Measurements from ENCODE around the gene BLVRB.
A peak's percentile ranks its signal among the peaks of the same experiment; 100 is the strongest.
"Not testable (repeated sequence)": the region's sequence is repeated elsewhere in the genome, so short reads cannot be mapped to it uniquely, and the experiment has no call there.

BLVRB gene

DNA sequence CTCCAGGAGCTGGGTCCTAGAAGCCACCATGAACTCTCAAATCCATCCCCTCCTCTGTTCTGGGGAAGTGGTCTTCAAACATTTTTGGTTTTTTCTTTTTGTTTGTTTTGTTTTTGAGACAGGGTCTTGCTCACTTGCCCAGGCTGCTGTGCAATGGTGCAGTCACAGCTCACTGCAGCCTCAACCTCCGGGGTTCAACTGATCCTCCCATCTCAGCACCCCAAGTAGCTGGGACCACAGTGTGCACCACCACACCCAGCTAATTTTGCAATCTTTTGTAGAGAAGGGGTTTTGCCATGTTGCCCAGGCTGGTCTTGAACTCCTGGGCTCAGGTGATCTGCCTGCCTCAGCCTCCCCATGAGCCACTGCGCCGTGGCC lies 7.0 kb downstream of the BLVRB start:
- DNase-seq (ENCODE audit: low spot score) (no peak), ATAC-seq (ENCODE audit: low read depth) (no peak)
- Histone ChIP-seq H3K4me1 (ENCODE audit: insufficient read depth, poor library complexity, severe bottlenecking) (peaks cover 5% of the 10 kb centered on the region), H3K4me3 (ENCODE audit: severe bottlenecking) (no peak overlapping the region), H3K27ac (ENCODE audit: poor library complexity, severe bottlenecking) (no peak overlapping the region), H3K36me3 (ENCODE audit: low read depth) (no peaks in the 10 kb centered on the region; the same call in 1 of the 2 replicates), H3K27me3 (ENCODE audit: insufficient read depth, poor library complexity, severe bottlenecking) (no peaks in the 10 kb centered on the region), H3K9me3 (ENCODE audit: severe bottlenecking) (no peaks in the 10 kb centered on the region)
- TF ChIP-seq, protein P1, sequence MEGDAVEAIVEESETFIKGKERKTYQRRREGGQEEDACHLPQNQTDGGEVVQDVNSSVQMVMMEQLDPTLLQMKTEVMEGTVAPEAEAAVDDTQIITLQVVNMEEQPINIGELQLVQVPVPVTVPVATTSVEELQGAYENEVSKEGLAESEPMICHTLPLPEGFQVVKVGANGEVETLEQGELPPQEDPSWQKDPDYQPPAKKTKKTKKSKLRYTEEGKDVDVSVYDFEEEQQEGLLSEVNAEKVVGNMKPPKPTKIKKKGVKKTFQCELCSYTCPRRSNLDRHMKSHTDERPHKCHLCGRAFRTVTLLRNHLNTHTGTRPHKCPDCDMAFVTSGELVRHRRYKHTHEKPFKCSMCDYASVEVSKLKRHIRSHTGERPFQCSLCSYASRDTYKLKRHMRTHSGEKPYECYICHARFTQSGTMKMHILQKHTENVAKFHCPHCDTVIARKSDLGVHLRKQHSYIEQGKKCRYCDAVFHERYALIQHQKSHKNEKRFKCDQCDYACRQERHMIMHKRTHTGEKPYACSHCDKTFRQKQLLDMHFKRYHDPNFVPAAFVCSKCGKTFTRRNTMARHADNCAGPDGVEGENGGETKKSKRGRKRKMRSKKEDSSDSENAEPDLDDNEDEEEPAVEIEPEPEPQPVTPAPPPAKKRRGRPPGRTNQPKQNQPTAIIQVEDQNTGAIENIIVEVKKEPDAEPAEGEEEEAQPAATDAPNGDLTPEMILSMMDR (IDR thresholded peaks at IDR 0.05; ENCODE audit: poor library complexity, severe bottlenecking) = no peak

DNA sequence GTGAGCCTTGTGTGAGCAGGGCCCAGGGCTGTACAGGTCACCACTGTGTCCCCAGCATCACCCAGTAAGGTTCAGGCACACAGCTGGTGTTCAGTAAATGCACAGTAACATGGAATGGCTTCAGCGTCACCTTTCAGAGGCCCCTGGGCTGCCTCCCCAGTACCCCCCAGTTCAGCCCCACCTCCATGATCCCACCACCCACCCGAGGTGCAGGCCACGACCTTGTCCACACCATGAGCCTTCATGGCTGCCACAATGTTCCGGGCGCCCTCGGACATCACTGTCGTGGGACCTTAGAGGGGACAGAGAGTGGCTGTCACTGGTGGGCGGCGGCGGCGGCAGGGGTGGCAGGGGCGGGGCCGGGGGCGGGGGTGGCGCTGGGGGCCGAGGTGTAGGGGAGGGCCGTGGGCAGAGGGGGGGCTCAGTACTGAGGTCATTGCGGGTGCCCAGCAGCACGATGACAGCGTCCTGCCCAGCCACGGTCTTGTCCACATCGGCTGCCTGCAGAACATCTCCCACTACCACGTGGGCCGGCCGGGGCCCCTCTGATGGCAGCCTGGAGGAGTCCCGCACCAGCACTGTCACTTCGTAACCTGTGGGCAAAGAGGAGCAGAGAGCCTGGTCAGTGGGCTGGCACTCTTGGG lies 7.5 kb downstream of the BLVRB start:
- Histone ChIP-seq H3K27me3 (ENCODE audit: insufficient read depth, poor library complexity, severe bottlenecking) (no peaks in the 10 kb centered on the region), H3K4me1 (ENCODE audit: insufficient read depth, poor library complexity, severe bottlenecking) (peaks cover 10% of the 10 kb centered on the region), H3K36me3 (ENCODE audit: low read depth) (no peaks in the 10 kb centered on the region; the same call in 1 of the 2 replicates), H3K4me3 (ENCODE audit: severe bottlenecking) (no peak overlapping the region), H3K27ac (ENCODE audit: poor library complexity, severe bottlenecking) (no peak overlapping the region), H3K9me3 (ENCODE audit: severe bottlenecking) (no peaks in the 10 kb centered on the region)
- TF ChIP-seq, protein P1 (IDR thresholded peaks at IDR 0.05; ENCODE audit: poor library complexity, severe bottlenecking) = no peak
- ATAC-seq (ENCODE audit: low read depth) (no peak), DNase-seq (ENCODE audit: low spot score) (no peak)

DNA sequence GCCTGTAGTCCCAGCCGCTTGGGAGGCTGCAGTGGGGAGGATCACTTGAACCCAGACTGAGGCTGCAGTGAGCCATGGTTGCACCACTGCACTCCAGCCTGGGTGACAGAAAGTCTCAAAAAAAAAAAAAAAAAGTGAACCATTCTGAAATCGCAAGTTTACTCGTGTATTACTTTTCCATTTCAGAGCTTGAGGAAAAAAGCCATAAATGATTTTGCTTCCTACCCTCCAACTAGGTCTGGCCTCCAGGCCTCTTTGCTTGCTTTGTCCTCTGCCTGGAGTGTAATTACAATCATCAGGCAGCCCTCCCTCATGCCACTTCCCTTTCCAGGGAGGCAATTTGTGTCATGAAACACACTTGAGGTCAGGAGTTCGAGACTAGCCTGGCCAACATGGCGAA lies 8.5 kb downstream of the BLVRB start:
- no peak for DNase-seq (ENCODE audit: low spot score)
- Histone ChIP-seq H3K9me3 (ENCODE audit: severe bottlenecking) (no peaks in the 10 kb centered on the region), H3K4me1 (ENCODE audit: insufficient read depth, poor library complexity, severe bottlenecking) (peaks cover 10% of the 10 kb centered on the region), H3K27me3 (ENCODE audit: insufficient read depth, poor library complexity, severe bottlenecking) (no peaks in the 10 kb centered on the region), H3K27ac (ENCODE audit: poor library complexity, severe bottlenecking) (no peak overlapping the region), H3K36me3 (ENCODE audit: low read depth) (no peaks in the 10 kb centered on the region; the same call in 1 of the 2 replicates), H3K4me3 (ENCODE audit: severe bottlenecking) (no peak overlapping the region)
- ATAC-seq (ENCODE audit: low read depth) = no peak
- TF ChIP-seq, protein P1 (IDR thresholded peaks at IDR 0.05; ENCODE audit: poor library complexity, severe bottlenecking) = no peak

DNA sequence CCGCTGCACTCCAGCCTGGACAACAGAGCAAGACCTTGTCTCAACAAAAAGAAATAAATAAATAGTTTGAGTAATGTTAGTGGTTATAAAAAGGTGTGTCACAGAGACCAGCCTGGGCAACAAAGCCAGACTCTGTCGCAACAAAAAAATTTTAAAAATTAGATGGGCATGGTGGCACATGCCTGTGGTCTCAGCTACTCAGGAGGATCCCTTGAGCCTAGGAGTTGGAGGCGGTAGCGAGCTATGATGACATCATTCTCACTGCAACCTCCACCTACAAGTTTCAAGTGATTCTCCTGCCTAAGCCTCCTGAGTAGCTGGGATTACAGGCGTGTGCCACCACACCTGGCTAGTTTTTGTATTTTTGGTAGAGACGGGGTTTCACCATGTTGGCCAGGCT lies 11.6 kb downstream of the BLVRB start:
- DNase-seq (ENCODE audit: low spot score); H3K4me3 ChIP-seq (ENCODE audit: severe bottlenecking); H3K27me3 ChIP-seq (ENCODE audit: insufficient read depth, poor library complexity, severe bottlenecking); H3K36me3 ChIP-seq (ENCODE audit: low read depth); H3K9me3 ChIP-seq (ENCODE audit: severe bottlenecking): not testable (repeated sequence)
- peak; percentile 63 for ATAC-seq (ENCODE audit: low read depth)
- H3K4me1 ChIP-seq (ENCODE audit: insufficient read depth, poor library complexity, severe bottlenecking) = peaks cover 10% of the 10 kb centered on the region
- peak overlapping the region; percentile 47 for H3K27ac ChIP-seq (ENCODE audit: poor library complexity, severe bottlenecking)

DNA sequence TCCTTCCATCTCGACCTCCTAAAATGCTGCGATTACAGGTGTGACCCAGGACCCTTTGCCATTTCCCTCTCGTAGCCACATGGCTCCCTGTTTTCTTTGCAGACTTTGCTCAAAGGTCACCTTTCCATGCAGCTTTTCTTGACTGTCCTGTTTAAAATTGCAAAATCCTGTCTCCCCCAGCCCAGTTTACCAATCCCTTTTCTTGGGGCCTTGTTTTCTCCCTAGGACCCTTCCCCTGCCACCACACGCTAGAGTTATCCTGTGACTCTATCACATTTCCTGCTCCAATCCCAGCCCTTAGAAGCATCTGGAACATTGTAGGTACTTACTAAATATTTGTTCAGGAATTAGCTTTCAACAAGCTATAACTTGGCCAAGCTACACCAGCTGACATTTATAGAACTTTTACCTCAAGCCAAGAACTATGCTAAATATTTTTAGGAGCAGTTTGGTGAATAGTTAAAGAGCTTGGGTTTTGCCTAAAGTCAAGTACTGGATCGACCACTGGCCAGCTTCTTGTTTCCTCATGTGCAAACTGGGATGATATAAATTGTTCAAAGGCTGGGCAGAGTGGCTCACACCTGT lies 12.3 kb downstream of the BLVRB start:
- DNase-seq (ENCODE audit: low spot score) = no peak
- no peak overlapping the region for H3K4me3 ChIP-seq (ENCODE audit: severe bottlenecking)
- H3K27ac ChIP-seq (ENCODE audit: poor library complexity, severe bottlenecking) = peak overlapping the region; percentile 47

More for the DNA sequence above, 12.3 kb downstream of the BLVRB start:
- no peaks in the 10 kb centered on the region for H3K27me3 ChIP-seq (ENCODE audit: insufficient read depth, poor library complexity, severe bottlenecking)
- H3K4me1 ChIP-seq (ENCODE audit: insufficient read depth, poor library complexity, severe bottlenecking) = peaks cover 10% of the 10 kb centered on the region
- ATAC-seq (ENCODE audit: low read depth) = peak; percentile 53
- TF ChIP-seq, protein P1 (IDR thresholded peaks at IDR 0.05; ENCODE audit: poor library complexity, severe bottlenecking) = no peak
- H3K36me3 ChIP-seq (ENCODE audit: low read depth) = no peaks in the 10 kb centered on the region; the same call in 1 of the 2 replicates
- H3K9me3 ChIP-seq (ENCODE audit: severe bottlenecking) = no peaks in the 10 kb centered on the region

All from RWPE2 (cell line).